Measurements from ENCODE around the gene CYP4A22. TPM values are rescaled to one million over a fixed set of nuclear protein-coding genes. Genes with fewer than 3 reads are reported as not detected.

Gene CYP4A22
- polyA plus RNA-seq, 2 of the 4 experiments (the other 2 are of a cell fraction): not detected

DNA sequence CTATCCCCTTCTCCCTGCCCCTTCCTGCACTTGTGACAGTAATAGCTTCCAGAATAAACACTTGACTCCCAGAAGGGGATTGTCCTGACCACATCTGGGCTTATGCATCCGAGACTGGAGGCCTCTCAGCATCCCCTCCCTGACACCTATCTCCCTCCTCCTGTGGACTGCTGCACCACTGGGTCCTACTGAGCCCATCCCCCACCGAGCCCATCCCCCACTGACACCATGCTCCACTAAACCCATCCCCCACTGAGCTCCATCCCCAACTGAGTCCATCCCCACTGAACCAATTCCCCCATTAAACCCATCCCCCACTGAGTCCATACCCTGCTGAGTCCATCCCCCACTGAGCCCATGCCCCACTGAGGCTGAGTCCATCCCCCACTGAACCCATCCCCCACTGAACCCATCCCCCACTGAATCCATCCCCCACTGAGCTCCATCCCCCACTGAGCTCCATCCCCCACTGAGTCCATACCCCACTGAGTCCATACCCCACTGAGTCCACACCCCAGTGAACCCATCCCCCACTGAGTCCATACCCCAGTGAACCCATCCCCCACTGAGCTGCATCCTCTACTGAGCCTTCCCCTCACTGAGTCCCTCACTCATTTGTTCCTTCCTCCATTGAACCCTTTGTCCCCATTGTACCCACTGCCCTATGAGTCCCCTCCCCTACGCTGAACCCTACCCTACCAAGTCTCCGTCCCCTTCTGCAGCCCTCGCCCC, 47.0 kb downstream of the CYP4A22 start:
- Histone ChIP-seq H3K4me1 (peaks cover 36% of the 10 kb centered on the region), H3K27ac (no peak overlapping the region), H3K4me2 (no peak overlapping the region), H3K4me3 (no peak overlapping the region), H3K9me3 (no peaks in the 10 kb centered on the region)
- DNase-seq (ENCODE audit: low read depth in 1 of 2, low spot score in 1 of 2) (no peak), FAIRE-seq (no peak), ATAC-seq (no peak)
- CTCF ChIA-PET: interaction anchor here (0.5 to 1.4 kb wide), 5 partner anchors 9 to 668 kb away, joined by 3 to 7 read pairs (median 3); no protein-coding TSS in a partner anchor
- 83% methylated on average over 4 of the region's 5 CpGs for WGBS (ENCODE audit: missing lambda C conversion rate)
- TF ChIP-seq NR3C1 (IDR thresholded peaks at IDR 0.05) (no peak), CHD2 (IDR thresholded peaks at IDR 0.05; ENCODE audit: low read length, partially characterized antibody) (peak; percentile 67)
- POLR2A ChIA-PET: no interaction called here

- CTCF ChIA-PET: interaction anchor here (0.5 to 1.4 kb wide), 5 partner anchors 8 to 669 kb away, joined by 3 to 7 read pairs (median 3); no protein-coding TSS in a partner anchor
- Histone ChIP-seq H3K27ac (no peak overlapping the region), H3K9me3 (no peaks in the 10 kb centered on the region), H3K4me3 (no peak overlapping the region), H3K4me1 (peaks cover 36% of the 10 kb centered on the region), H3K4me2 (no peak overlapping the region)
- POLR2A ChIA-PET: no interaction called here
- ATAC-seq (no peak), FAIRE-seq (no peak), DNase-seq (ENCODE audit: low read depth in 1 of 2, low spot score in 1 of 2) (no peak)
- TF ChIP-seq ESRRA (IDR thresholded peaks at IDR 0.05; ENCODE audit: borderline replicate concordance, low read length): no peak
- no peak for TF ChIP-seq REST (IDR thresholded peaks at IDR 0.05)
- no peak for TF ChIP-seq RARB (CRISPR knock-in tag; IDR thresholded peaks at IDR 0.05)
- no peak for TF ChIP-seq NFE2L2 (conservative IDR thresholded peaks at IDR 0.05; ENCODE audit: low read length)
- TF ChIP-seq PHF8 (IDR thresholded peaks at IDR 0.05; ENCODE audit: borderline replicate concordance, low read depth): no peak
- TF ChIP-seq PBX3 (IDR thresholded peaks at IDR 0.05): no peak
- TF ChIP-seq HEYL (CRISPR knock-in tag; IDR thresholded peaks at IDR 0.05): no peak
- TF ChIP-seq RCOR1 (IDR thresholded peaks at IDR 0.05; ENCODE audit: low read depth, low read length): no peak
- TF ChIP-seq, protein P1, sequence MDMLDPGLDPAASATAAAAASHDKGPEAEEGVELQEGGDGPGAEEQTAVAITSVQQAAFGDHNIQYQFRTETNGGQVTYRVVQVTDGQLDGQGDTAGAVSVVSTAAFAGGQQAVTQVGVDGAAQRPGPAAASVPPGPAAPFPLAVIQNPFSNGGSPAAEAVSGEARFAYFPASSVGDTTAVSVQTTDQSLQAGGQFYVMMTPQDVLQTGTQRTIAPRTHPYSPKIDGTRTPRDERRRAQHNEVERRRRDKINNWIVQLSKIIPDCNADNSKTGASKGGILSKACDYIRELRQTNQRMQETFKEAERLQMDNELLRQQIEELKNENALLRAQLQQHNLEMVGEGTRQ (IDR thresholded peaks at IDR 0.05): no peak
- TF ChIP-seq BHLHE40 (IDR thresholded peaks at IDR 0.05; ENCODE audit: low read depth, low read length): no peak
- no peak for TF ChIP-seq RFX5 (IDR thresholded peaks at IDR 0.05)
- TF ChIP-seq EHMT2 (IDR thresholded peaks at IDR 0.05; ENCODE audit: low read depth): no peak
- TF ChIP-seq, protein P2, sequence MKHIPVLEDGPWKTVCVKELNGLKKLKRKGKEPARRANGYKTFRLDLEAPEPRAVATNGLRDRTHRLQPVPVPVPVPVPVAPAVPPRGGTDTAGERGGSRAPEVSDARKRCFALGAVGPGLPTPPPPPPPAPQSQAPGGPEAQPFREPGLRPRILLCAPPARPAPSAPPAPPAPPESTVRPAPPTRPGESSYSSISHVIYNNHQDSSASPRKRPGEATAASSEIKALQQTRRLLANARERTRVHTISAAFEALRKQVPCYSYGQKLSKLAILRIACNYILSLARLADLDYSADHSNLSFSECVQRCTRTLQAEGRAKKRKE (CRISPR knock-in tag; IDR thresholded peaks at IDR 0.05; ENCODE audit: low read depth): no peak
- no peak for TF ChIP-seq ZSCAN20 (CRISPR knock-in tag; IDR thresholded peaks at IDR 0.05)
- TF ChIP-seq CBX2 (IDR thresholded peaks at IDR 0.05; ENCODE audit: borderline replicate concordance, low read depth): no peak
- TF ChIP-seq CEBPB (IDR thresholded peaks at IDR 0.05): no peak
- TF ChIP-seq, protein P3, sequence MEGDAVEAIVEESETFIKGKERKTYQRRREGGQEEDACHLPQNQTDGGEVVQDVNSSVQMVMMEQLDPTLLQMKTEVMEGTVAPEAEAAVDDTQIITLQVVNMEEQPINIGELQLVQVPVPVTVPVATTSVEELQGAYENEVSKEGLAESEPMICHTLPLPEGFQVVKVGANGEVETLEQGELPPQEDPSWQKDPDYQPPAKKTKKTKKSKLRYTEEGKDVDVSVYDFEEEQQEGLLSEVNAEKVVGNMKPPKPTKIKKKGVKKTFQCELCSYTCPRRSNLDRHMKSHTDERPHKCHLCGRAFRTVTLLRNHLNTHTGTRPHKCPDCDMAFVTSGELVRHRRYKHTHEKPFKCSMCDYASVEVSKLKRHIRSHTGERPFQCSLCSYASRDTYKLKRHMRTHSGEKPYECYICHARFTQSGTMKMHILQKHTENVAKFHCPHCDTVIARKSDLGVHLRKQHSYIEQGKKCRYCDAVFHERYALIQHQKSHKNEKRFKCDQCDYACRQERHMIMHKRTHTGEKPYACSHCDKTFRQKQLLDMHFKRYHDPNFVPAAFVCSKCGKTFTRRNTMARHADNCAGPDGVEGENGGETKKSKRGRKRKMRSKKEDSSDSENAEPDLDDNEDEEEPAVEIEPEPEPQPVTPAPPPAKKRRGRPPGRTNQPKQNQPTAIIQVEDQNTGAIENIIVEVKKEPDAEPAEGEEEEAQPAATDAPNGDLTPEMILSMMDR (IDR thresholded peaks at IDR 0.05): no peak
- no peak for TF ChIP-seq GATA3 (IDR thresholded peaks at IDR 0.05; ENCODE audit: borderline replicate concordance)
- TF ChIP-seq JUNB (IDR thresholded peaks at IDR 0.05): no peak
- no peak for TF ChIP-seq HOXB13 (CRISPR knock-in tag; IDR thresholded peaks at IDR 0.05; ENCODE audit: low read depth)
- WGBS (ENCODE audit: missing lambda C conversion rate): 92% methylated on average over 5 of the region's 14 CpGs
Measured at GRCh38 chr1:47184822-47185677, 47.8 kb downstream of the CYP4A22 start.

Data from A549 (cell line).